Bronchial epithelial cell (primary cell): Measurements from ENCODE around the gene ANKMY1. TPM values are rescaled to one million over a fixed set of nuclear protein-coding genes. Genes with fewer than 3 reads are reported as not detected.
"Not testable (repeated sequence)": the region's sequence is repeated elsewhere in the genome, so short reads cannot be mapped to it uniquely, and the experiment has no call there.

Experiments used
- DNase-seq: peaks from one replicate; pipeline ENCODE4 v3.0.0-alpha.2; 2010; ENCODE audit warnings: low read depth
- FAIRE-seq: peaks from 2 replicates; lab custom pipeline; 2011; peaks lifted over from hg19 to GRCh38; lab: Jason Lieb, UNC
- H3K27me3 ChIP-seq: 2 replicates; pipeline ENCODE4 v1.5.1; 2011; ENCODE audit warnings: low read length; ENCODE audit not compliant: control insufficient read depth, insufficient read depth
- H3K36me3 ChIP-seq: 2 replicates; pipeline ENCODE4 v1.5.1; 2011; ENCODE audit warnings: low read length; ENCODE audit not compliant: control insufficient read depth, insufficient read depth
- H3K4me3 ChIP-seq: 2 replicates; pipeline ENCODE4 v1.5.1; 2011; ENCODE audit warnings: mild to moderate bottlenecking, low read depth, low read length, control low read depth
- total RNA-seq: library from RNA; depleted of rRNA; stranded (reverse); fragments of >200 nt; gene quantifications from 2 replicates; pipeline ENCODE4 v1.2.1, GENCODE V29; 2014
- TF ChIP-seq, protein P1 (sequence below): IDR thresholded peaks from 2 replicates; pipeline ENCODE4 v1.5.1; 2011; ENCODE audit warnings: mild to moderate bottlenecking, moderate library complexity, low read length, control low read depth, inconsistent platforms; ENCODE audit not compliant: insufficient read depth, severe bottlenecking

Gene ANKMY1
- total RNA-seq, 1 donor from 2014 or later = 15.8 TPM

DNA sequence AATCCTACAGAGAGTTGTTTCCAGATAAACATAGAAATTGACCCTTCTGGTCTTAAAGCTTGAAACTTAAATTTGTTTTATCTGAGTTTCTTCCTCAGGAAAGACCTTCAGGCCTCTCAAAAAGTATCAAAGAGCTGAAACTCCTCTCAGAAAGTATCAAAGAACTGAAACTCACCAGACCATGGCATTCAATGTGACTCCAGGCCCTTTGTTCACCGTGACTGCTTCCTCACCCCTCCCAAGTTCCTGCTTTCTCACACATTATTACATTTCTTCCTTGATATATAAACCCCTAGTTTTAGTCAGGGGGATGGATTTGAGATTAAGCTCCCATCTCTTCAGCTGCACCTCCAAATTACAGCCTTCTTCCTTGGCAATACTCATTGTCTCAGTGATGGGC lies 6.0 kb downstream of the ANKMY1 start:
- TF ChIP-seq, protein P1, sequence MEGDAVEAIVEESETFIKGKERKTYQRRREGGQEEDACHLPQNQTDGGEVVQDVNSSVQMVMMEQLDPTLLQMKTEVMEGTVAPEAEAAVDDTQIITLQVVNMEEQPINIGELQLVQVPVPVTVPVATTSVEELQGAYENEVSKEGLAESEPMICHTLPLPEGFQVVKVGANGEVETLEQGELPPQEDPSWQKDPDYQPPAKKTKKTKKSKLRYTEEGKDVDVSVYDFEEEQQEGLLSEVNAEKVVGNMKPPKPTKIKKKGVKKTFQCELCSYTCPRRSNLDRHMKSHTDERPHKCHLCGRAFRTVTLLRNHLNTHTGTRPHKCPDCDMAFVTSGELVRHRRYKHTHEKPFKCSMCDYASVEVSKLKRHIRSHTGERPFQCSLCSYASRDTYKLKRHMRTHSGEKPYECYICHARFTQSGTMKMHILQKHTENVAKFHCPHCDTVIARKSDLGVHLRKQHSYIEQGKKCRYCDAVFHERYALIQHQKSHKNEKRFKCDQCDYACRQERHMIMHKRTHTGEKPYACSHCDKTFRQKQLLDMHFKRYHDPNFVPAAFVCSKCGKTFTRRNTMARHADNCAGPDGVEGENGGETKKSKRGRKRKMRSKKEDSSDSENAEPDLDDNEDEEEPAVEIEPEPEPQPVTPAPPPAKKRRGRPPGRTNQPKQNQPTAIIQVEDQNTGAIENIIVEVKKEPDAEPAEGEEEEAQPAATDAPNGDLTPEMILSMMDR = no peak
- H3K36me3 ChIP-seq = peaks cover 16% of the 10 kb centered on the region
- DNase-seq (no peak), FAIRE-seq (no peak)
- H3K4me3 ChIP-seq = no peak overlapping the region
- no peaks in the 10 kb centered on the region for H3K27me3 ChIP-seq

DNA sequence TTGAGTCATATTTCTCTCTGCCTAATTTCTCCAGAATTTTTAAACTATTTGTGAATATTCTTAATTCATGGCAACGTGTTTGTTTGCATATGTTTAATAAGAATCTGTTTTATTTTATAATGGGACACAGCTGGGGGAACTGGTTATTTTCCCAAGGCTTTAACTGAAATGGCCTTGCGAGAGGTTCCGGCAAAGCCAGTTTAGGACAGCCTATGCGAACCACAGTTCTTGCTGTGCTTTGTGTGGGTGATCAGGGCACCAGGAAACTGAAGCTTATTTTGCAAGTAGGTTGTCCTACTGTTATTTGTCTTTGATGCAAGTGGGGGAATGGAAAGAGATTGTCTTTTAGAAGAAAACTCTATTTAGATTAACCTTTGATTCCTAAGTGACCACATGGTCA lies 6.5 kb downstream of the ANKMY1 start:
- FAIRE-seq (no peak), DNase-seq (no peak)
- H3K4me3 ChIP-seq = no peak overlapping the region
- TF ChIP-seq, protein P1 = no peak
- no peaks in the 10 kb centered on the region for H3K27me3 ChIP-seq
- H3K36me3 ChIP-seq = peaks cover 16% of the 10 kb centered on the region

DNA sequence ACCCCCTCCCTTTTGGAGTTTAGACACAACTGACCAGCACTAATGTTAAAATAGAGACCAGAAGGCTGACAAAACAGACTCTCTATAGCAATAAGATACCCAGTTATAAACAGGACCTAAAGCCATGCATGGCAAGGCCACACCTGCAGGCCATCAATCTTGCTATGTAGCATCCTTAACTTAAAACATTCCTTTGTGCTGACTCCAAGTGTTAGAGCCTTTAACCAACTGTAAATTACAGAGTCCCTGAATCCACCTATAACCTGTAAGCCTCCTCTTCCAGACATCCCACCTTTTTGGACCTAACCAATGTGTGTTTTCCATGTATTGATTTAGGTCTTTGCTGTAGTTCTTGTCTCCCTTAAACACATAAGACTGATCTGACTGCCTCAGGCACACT lies 17.9 kb downstream of the ANKMY1 start:
- Histone ChIP-seq H3K36me3 (peaks cover 4% of the 10 kb centered on the region), H3K4me3 (no peak overlapping the region), H3K27me3 (no peaks in the 10 kb centered on the region)
- TF ChIP-seq, protein P1 = no peak
- FAIRE-seq = no peak
- DNase-seq = no peak

DNA sequence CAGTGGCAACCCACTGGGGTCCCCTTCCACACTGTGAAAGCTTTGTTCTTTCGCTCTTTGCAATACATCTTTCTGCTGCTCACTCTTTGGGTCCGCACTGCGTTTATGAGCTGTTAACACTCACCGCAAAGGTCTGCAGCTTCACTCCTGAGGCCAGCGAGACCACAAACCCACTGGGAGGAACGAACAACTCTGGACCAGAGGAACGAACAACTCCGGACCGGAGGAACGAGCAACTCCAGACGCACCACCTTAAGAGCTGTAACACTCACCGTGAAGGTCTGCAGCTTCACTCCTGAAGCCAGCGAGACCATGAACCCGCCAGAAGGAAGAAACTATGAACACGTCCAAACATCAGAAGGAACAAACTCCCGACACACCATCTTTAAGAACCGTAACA lies 18.7 kb downstream of the ANKMY1 start:
- not testable (repeated sequence) for FAIRE-seq, H3K27me3 ChIP-seq, H3K4me3 ChIP-seq, H3K36me3 ChIP-seq, DNase-seq

DNA sequence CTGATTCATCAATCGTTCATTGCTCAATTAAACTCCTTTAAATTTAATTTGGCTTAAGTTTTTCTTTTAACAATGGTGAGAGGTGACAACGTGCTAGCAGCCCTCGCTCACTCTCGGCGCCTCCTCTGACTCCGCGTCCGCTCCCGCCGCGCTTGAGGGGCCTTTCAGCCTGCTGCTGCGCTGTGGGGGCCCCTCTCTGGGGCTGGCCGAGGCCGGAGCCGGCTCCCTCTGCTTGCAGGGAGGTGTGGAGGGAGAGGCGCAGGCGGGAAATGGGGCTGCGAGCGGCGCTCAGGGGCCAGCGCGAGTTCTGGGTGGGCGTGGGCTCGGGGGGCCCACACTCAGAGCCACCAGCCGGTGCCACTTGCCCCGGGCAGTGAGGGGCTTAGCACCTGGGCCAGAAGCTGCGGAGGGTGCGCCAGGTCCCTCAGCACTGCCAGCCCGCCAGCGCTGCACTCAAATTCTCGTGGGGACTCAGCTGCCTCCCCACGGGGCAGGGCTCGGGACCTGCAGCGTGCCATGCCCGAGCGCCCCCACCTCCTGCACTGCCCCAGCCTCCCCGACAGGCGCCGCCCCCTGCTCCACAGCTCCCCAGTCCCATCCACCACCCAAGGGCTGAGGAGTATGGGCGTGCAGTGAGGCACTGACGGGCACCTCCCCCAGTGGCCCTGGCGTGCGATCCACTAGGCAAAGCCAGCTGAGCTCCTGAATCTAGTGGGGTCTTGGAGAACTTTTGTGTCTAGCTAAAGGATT lies 19.6 kb downstream of the ANKMY1 start:
- TF ChIP-seq, protein P1 = no peak
- DNase-seq (no peak), FAIRE-seq (peak; percentile 23)
- H3K4me3 ChIP-seq = no peak overlapping the region
- H3K36me3 ChIP-seq = peaks cover 4% of the 10 kb centered on the region
- H3K27me3 ChIP-seq = no peaks in the 10 kb centered on the region

DNA sequence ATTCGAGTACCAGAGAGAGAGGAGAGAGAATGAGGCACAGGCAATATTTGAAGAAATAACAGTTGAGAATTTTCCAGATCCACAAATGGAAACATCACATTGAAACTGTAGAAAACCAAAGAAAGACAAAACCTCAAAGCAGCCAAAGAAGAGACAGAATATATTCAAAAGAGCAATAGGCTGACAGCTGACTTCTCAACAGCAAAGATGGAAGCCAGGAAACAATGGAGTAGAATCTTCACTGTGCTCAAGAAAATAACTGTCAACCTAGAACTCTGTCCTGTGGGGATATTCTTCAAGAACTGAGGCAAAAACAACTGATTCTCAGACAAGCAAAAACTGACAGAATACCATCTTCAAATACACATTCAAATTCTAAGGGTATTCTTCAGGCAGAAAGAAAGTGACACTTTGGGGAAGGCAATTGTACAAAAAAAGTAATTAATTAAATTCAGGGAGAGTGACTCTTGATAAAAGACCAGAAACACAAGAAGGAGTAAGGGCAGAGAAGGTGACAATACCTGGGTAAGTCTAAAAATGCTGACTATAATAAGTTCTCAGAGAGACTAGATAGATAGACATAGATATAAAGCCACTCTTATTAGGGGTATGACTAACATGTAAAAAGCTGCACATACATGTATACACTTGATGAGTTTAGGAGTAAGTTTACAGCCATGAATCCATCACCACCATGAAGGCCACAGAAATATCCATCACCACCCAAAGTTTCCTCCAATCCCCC lies 25.6 kb downstream of the ANKMY1 start:
- peaks cover 3% of the 10 kb centered on the region for H3K36me3 ChIP-seq
- no peak overlapping the region for H3K4me3 ChIP-seq
- H3K27me3 ChIP-seq = no peaks in the 10 kb centered on the region
- DNase-seq = no peak
- FAIRE-seq = no peak
- TF ChIP-seq, protein P1 = no peak
